GM13976 (cell line): ENCODE results near the gene DNM2.

Source experiments
- DNase-seq: peaks from one replicate; pipeline ENCODE4 v3.0.0; 2012; ENCODE audit warnings: low spot score
- CTCF ChIP-seq: IDR thresholded peaks from 2 replicates; pipeline ENCODE4 v1.5.1; 2012; ENCODE audit warnings: borderline replicate concordance, mild to moderate bottlenecking; ENCODE audit not compliant: insufficient read depth; ENCODE audit errors: extremely low read depth, missing control alignments, control extremely low read depth
- in situ Hi-C: fragments of 300-500 bp; cut with MboI; formaldehyde crosslinking; loops from one replicate; pipeline ENCODE4 v1.12.0; 2022; ENCODE audit warnings: low sequenced_read_pairs, mixed read lengths, inconsistent platforms; ENCODE audit not compliant: unreplicated experiment

The DNM2 gene

GRCh38 chr19:10768936-10769335 lies 51.1 kb downstream of the DNM2 start:
- in situ Hi-C loops, result no loop called here
- TF ChIP-seq CTCF, result no peak
- no peak for DNase-seq

- in situ Hi-C loops, result no loop called here
- TF ChIP-seq CTCF, result no peak
- no peak for DNase-seq
These were observed 51.9 kb downstream of the DNM2 start for GRCh38 chr19:10769533-10770491.

- no peak for DNase-seq
- in situ Hi-C loops, result no loop called here
- no peak for TF ChIP-seq CTCF
These were observed 56.1 kb downstream of the DNM2 start for GRCh38 chr19:10773969-10774368.

GRCh38 chr19:10774893-10775292 lies 57.0 kb downstream of the DNM2 start:
- no peak for TF ChIP-seq CTCF
- in situ Hi-C loops, result no loop called here
- no peak for DNase-seq

- in situ Hi-C loops, result no loop called here
- DNase-seq, result no peak
- no peak for TF ChIP-seq CTCF
These were observed 59.2 kb downstream of the DNM2 start for GRCh38 chr19:10776900-10777650.

GRCh38 chr19:10780368-10780767 lies 62.5 kb downstream of the DNM2 start:
- no peak for DNase-seq
- in situ Hi-C loops, result no loop called here
- TF ChIP-seq CTCF, result no peak
